Inflammatory macrophage (primary cell): Measurements from ENCODE around the gene STX17.
"Not testable (repeated sequence)": the region's sequence is repeated elsewhere in the genome, so short reads cannot be mapped to it uniquely, and the experiment has no call there.

Experiments used
- DNase-seq, 2 donors: peaks; one replicate each; pipeline ENCODE4 v3.0.0-alpha.2; 2020 to 2022
- total RNA-seq, 18 experiments: gene quantifications; one replicate each; lab custom pipeline; 2026; ENCODE audit warnings: mixed read lengths in 6 of 18, inconsistent platforms in 2 of 18; lab: John Stamatoyannopoulos, UW

The STX17 gene
- total RNA-seq, result 21.6 to 57.9 (median 31.7) reads per million in 18 experiments

GRCh38 chr9:99906403-99907207, at the start of gene STX17:
Gene STX17, plus strand, starts transcription at chr9:99906654. Its CDS starts 8,586 bp downstream, at chr9:99915240.
- DNase-seq, result peak; percentile 47 to 64

DNA sequence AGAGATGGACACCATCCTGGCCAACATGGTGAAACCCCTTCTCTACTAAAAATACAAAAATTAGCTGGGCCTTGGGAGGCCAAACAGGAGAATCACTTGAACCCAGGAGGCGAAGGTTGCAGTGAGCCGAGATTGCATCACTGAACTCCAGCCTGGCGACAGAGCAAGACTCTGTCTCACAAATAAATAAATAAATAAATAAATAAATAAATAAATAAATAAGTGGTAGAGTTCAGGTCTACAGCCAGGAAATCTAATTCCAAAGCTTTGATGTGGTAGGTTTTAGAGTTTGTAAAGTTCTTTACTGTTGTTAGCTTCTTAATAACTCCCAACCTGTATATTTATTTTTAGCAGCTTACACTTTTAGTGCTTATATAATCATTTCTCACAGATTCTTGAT, 48.9 kb upstream of the STX17 start:
- DNase-seq, result not testable (repeated sequence)

DNA sequence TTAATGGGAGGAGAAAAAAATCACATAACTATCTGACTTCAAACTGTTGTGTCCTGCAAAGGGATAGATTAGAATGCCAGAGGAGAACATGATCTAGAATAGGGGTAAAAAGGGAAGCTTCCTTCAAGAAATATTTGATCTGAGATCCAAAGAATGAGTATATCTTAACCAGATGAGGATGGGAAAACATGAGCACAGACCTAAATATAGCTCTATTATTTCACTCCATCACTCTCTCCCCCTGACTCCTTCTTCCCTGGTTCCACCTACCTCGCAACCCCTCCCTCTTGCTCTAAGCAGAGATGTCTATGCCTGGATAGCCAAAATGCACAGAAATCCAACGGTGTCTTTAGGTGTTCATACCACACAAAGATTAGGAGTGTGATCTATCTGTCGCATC, 48.4 kb upstream of the STX17 start:
- DNase-seq, result no peak

DNA sequence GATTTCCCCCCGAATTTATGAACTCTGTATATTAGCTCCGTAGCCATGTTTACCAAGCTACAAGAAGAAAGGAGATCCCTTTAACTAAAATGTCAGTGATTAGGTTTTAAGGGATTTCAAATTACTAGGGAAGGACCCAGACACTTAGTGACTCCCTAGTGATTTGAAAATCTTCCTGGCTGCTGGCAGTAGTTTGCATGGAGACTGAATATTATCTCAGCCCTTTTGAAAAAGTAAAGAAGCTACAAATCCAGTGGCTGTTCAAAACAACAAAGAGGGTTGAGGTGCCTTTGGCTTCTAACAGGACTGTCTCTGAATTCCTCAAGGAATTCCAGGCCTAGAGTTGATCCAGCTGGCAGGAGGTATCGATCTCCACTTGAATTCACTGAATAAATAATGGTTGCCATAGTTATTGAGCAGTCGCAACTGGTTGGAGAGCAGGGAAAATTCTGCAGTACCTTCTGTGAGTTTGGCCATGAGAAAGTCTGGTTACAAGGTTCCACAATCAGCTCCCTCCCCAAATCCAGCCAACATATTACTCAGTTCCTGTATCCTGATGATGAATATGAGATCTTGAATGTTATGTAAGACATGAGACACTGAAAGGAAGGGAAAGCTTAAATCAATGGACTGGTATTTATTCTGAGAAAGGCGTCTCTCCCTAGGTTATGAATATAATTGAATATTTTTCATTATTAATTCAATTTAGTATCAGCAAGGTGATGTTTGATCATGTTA, 47.0 kb upstream of the STX17 start:
- DNase-seq, result no peak

DNA sequence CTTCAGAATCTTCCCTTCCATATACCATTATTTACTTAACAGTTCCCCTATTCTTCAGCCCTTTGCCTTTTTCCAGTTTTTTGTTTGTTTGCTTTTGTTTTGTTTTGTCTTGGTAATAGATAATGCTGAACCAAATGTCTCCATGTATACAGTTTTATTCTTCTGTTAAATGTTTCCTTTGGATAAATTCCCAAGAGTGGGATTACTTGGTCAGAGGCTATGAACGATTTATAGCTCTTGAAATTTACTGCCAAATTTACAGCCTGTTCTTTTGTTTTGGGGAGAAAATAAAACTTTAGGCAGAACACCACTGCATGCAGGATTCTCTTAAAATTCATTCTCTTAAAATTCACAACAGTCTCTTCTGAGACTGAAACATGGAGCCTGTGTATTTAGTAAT, 46.2 kb upstream of the STX17 start:
- DNase-seq, result no peak

GRCh38 chr9:99863955-99864354, 42.5 kb upstream of the STX17 start:
- DNase-seq, result no peak

- DNase-seq, result peak; percentile 10 to 26
These were observed 40.1 kb upstream of the STX17 start for GRCh38 chr9:99866398-99866797.

- DNase-seq, result no peak
These were observed 38.9 kb upstream of the STX17 start for GRCh38 chr9:99867536-99867935.

GRCh38 chr9:99867968-99868367, 38.5 kb upstream of the STX17 start:
- no peak for DNase-seq

GRCh38 chr9:99868845-99869244, 37.6 kb upstream of the STX17 start:
- DNase-seq, result peak in 1 of 2 donors; percentile 12

- DNase-seq, result no peak
These were observed 36.3 kb upstream of the STX17 start for GRCh38 chr9:99870126-99870525.

DNA sequence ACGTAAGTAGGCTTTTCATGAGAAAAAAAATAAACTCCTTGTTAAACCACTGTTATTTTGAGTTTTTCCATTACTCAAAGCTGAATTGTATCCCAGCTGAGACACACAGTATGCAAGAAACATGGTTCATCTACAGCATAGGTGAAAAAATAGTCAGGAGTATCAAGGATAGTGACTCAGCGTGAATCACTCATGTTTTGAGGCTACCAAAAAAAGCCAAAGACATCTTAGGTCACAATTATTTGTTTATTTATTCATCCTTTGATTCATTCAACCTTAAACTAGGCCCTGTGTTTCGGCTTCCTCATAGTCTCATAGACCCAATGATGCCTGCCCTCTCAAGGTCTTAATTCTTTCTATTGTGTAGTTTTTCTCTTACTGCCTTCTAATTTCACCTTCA, 32.9 kb upstream of the STX17 start:
- no peak for DNase-seq

GRCh38 chr9:99873943-99874584, 32.4 kb upstream of the STX17 start:
- DNase-seq, result no peak

- no peak for DNase-seq
These were observed 30.3 kb upstream of the STX17 start for GRCh38 chr9:99876190-99876589.

DNA sequence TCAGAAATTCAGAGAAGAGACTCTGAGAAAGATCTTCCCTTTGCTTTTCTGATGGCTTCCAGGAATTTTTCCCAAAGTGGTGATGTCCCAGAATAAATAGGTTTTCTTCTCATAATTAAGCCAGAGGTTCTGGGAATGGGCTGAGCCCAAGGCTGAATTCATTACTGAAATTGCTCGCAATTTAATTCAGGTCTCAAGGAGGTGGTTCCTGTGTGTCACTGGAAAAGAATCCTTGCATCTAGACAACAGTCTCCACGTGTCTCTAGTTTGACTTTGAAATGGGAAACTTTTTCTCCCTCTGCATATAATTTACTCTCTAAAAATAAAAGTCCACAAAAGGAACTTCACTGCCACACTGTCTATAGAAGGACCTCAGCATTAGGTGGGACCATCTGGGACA, 27.8 kb upstream of the STX17 start:
- DNase-seq, result no peak

DNA sequence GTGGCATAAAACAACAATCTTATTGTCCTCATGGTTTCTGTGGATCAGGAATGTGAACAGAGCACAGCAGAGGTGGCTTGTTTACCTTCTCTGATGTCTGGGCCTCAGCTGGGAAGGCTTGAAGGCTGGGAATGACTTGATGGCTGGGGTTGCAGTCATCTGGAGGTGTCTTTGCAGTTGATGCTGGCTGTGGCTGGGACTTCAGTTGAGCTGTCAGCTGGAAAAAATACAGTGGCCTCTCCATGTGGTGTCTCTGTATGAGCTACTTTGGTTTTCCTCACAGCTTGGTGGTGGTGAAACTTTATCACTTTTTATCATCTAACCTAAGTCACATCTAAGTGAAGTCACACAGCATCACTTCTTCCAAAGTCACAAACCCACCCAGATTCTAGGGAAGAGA, 24.7 kb upstream of the STX17 start:
- DNase-seq, result no peak

DNA sequence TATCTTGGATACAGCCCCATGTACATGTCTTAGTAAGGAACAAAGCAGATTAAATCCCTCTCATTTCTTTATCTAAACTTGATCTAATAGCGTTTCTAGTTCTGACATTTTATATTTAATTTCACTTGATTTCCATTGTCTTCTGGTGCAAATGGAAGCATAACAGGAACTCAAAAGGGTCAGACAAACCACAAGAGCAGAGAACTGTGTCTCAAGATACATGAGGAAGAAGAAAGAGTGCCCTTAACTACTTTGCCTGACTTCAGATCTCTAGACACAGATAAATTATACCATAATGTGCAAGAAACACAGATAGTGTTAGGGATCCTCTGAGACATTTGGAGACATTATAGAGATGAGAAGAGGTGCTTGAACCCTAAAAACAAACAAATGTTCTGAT, 20.7 kb upstream of the STX17 start:
- peak; percentile 33 to 38 for DNase-seq

- DNase-seq, result no peak
These were observed 17.3 kb upstream of the STX17 start for GRCh38 chr9:99889120-99889519.

- DNase-seq, result no peak
These were observed 11.6 kb upstream of the STX17 start for GRCh38 chr9:99894826-99895225.

GRCh38 chr9:99895510-99895909, 10.9 kb upstream of the STX17 start:
- no peak for DNase-seq

DNA sequence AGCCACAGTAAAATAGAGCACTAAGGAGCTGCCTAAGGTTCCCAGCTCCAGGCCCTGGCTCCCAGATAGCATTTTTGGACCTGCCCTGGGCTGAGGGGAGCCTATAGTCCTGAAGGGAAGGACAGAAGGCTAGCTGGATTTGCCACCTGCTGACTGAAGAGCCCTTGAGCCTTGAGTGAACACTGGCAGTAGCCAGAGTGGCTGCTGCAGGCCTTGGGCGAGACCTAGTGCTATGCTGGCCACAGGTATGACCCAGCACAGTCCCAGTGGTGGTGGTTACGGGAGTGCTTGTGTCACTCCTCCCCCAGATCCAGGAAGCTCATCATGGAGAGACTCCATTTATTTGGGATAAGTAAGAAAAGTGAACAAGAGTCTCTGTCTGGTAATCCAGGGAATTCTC, 10.3 kb upstream of the STX17 start:
- no peak for DNase-seq

- DNase-seq, result no peak
These were observed 3.1 kb upstream of the STX17 start for GRCh38 chr9:99903393-99903792.

GRCh38 chr9:99905833-99906402, 536 bp upstream of the STX17 start:
- no peak for DNase-seq
